Mammary epithelial cell (primary cell): ENCODE data around the gene LMOD1.

Source experiments
- EZH2 ChIP-seq: IDR thresholded peaks from 2 replicates; pipeline ENCODE4 v1.6.1; 2012; ENCODE audit warnings: low read length, inconsistent platforms, borderline replicate concordance
- TF ChIP-seq, protein P1 (sequence below), 2 donors: IDR thresholded peaks in 1 of 2; conservative IDR thresholded peaks in 1 of 2; 2 replicates each; pipeline ENCODE4 v1.5.1; 2011 to 2012; ENCODE audit warnings: inconsistent platforms in 2 of 2, low read length in 2 of 2, mild to moderate bottlenecking in 2 of 2, control low read depth in 1 of 2, low read depth in 1 of 2; ENCODE audit not compliant: insufficient read depth in 1 of 2; ENCODE audit errors: extremely low read depth in 1 of 2

DNA sequence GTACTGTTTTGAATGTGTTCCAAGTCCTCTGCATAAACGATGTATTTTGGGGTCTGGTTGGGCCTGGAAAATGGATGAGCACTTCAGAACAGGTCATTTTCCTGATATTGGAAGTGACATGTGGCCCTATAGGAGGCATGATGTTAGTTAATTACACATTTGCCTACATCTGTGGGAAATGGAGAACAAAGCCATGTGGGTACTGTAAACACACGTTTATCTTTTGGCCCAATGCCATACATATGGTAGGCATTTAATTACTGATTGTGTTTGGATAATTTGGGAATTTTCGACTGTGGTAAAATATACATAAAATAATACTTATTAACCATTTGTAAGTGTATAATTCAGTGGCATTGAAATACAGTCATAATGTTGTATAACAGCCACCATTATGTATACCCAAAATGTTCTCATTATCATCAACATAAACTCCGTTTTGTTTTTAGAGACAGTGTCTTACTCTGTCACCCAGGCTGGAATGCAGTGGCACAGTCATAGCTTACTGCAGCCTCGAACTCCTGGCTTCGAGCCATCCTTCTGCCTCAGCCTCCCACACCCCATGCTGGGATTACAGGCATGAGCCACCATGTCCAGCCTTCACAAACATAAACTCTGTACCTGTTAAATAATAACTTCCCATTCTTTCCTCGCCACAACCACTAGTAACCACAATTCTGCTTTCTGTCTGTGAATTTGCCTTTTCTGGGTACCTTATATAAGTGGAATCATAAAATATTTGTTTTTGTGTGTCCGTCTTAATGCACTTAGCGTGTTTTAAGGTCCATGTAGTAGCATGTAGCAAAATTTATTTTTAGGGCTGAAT is 24.2 kb upstream of the LMOD1 start:
- TF ChIP-seq, protein P1, sequence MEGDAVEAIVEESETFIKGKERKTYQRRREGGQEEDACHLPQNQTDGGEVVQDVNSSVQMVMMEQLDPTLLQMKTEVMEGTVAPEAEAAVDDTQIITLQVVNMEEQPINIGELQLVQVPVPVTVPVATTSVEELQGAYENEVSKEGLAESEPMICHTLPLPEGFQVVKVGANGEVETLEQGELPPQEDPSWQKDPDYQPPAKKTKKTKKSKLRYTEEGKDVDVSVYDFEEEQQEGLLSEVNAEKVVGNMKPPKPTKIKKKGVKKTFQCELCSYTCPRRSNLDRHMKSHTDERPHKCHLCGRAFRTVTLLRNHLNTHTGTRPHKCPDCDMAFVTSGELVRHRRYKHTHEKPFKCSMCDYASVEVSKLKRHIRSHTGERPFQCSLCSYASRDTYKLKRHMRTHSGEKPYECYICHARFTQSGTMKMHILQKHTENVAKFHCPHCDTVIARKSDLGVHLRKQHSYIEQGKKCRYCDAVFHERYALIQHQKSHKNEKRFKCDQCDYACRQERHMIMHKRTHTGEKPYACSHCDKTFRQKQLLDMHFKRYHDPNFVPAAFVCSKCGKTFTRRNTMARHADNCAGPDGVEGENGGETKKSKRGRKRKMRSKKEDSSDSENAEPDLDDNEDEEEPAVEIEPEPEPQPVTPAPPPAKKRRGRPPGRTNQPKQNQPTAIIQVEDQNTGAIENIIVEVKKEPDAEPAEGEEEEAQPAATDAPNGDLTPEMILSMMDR (conservative IDR thresholded peaks at IDR 0.05 in 1 of 2, IDR thresholded peaks at IDR 0.05 in 1 of 2; ENCODE audit: extremely low read depth in 1 of 2, insufficient read depth in 1 of 2, low read depth in 1 of 2, low read length in 2 of 2) = no peak
- no peak for TF ChIP-seq EZH2
